GOT3 (cell line): Measurements from ENCODE around the gene LRP1B.

Experiments used
- DNase-seq: peaks from one replicate; lab custom pipeline; 2025; ENCODE audit warnings: mixed read lengths; lab: John Stamatoyannopoulos, UW

LRP1B gene

GRCh38 chr2:142131010-142131669, at the start of gene LRP1B:
Gene LRP1B, minus strand, starts transcription at chr2:142131016. Its CDS starts 287 bp downstream, at chr2:142130729.
- no peak for DNase-seq

- DNase-seq = no peak
These were observed 48.9 kb upstream of the LRP1B start for GRCh38 chr2:142179686-142180085.

GRCh38 chr2:142178604-142179003, 47.8 kb upstream of the LRP1B start:
- no peak for DNase-seq

GRCh38 chr2:142176941-142177340, 46.1 kb upstream of the LRP1B start:
- DNase-seq = no peak

- DNase-seq = no peak
These were observed 45.1 kb upstream of the LRP1B start for GRCh38 chr2:142175813-142176338.

GRCh38 chr2:142174176-142174575, 43.4 kb upstream of the LRP1B start:
- no peak for DNase-seq

GRCh38 chr2:142170847-142171246, 40.0 kb upstream of the LRP1B start:
- DNase-seq = no peak

GRCh38 chr2:142165790-142166189, 35.0 kb upstream of the LRP1B start:
- no peak for DNase-seq

GRCh38 chr2:142153601-142154000, 22.8 kb upstream of the LRP1B start:
- DNase-seq = no peak

GRCh38 chr2:142150453-142150852, 19.6 kb upstream of the LRP1B start:
- no peak for DNase-seq

GRCh38 chr2:142144547-142144946, 13.7 kb upstream of the LRP1B start:
- no peak for DNase-seq

GRCh38 chr2:142142595-142142994, 11.8 kb upstream of the LRP1B start:
- no peak for DNase-seq

GRCh38 chr2:142140434-142140845, 9.6 kb upstream of the LRP1B start:
- no peak for DNase-seq

- DNase-seq = no peak
These were observed 8.6 kb upstream of the LRP1B start for GRCh38 chr2:142139384-142139783.

- DNase-seq = no peak
These were observed 5.8 kb upstream of the LRP1B start for GRCh38 chr2:142136571-142136970.

- DNase-seq = no peak
These were observed 4.1 kb upstream of the LRP1B start for GRCh38 chr2:142134911-142135310.

GRCh38 chr2:142130111-142131009, 456 bp downstream of the LRP1B start:
- no peak for DNase-seq

- no peak for DNase-seq
These were observed 2.7 kb downstream of the LRP1B start for GRCh38 chr2:142128105-142128504.

- DNase-seq = no peak
These were observed 3.6 kb downstream of the LRP1B start for GRCh38 chr2:142127248-142127647.

- DNase-seq = no peak
These were observed 6.1 kb downstream of the LRP1B start for GRCh38 chr2:142124706-142125105.

- no peak for DNase-seq
These were observed 11.5 kb downstream of the LRP1B start for GRCh38 chr2:142119347-142119746.

- no peak for DNase-seq
These were observed 18.0 kb downstream of the LRP1B start for GRCh38 chr2:142112757-142113221.
